H1 (cell line): ENCODE data around the gene ZNF516. TPM values are rescaled to one million over a fixed set of nuclear protein-coding genes. Genes with fewer than 3 reads are reported as not detected.

Source experiments
- CTCF ChIA-PET: fragments of 300-600 bp; sonication (Branson Sonifier 250); formaldehyde crosslinking; loops from one replicate; lab custom pipeline; 2021; ENCODE audit not compliant: partially characterized antibody; lab: Charles Lee
- POLR2A ChIA-PET: fragments of 300-600 bp; sonication (Branson Sonifier 250); formaldehyde crosslinking; loops from one replicate; lab custom pipeline; 2021; ENCODE audit warnings: inconsistent platforms; ENCODE audit not compliant: partially characterized antibody; lab: Charles Lee
- DNase-seq, 2 experiments: peaks; one replicate each; pipeline versions ENCODE4 v3.0.0 to v3.0.0-alpha.2; 2010 to 2022; ENCODE audit warnings: low spot score in 2 of 2, low read depth in 1 of 2, mixed read lengths in 1 of 2
- FAIRE-seq: peaks from 2 replicates; lab custom pipeline; 2011; peaks lifted over from hg19 to GRCh38; lab: Jason Lieb, UNC
- H2AFZ ChIP-seq: 2 replicates; pipeline ENCODE4 v1.8.1; 2012; ENCODE audit warnings: low read length, inconsistent platforms
- H2AK5ac ChIP-seq: 2 replicates; pipeline ENCODE4 v1.6.1; 2013; ENCODE audit warnings: low read depth, low read length
- H2BK120ac ChIP-seq: replicated peaks from 2 replicates; pipeline ENCODE3; 2013; ENCODE audit warnings: low read depth, low read length, inconsistent platforms
- H2BK12ac ChIP-seq: 2 replicates; pipeline ENCODE4 v1.6.1; 2013; ENCODE audit warnings: low read depth, low read length
- H2BK15ac ChIP-seq: 2 replicates; pipeline ENCODE4 v1.6.1; 2013; ENCODE audit warnings: low read length
- H2BK20ac ChIP-seq: 2 replicates; pipeline ENCODE4 v1.6.1; 2013; ENCODE audit warnings: low read length
- H2BK5ac ChIP-seq: 2 replicates; pipeline ENCODE4 v1.6.1; 2013; ENCODE audit warnings: low read depth, low read length
- H3K14ac ChIP-seq: 2 replicates; pipeline ENCODE4 v1.6.1; 2013; ENCODE audit warnings: inconsistent platforms; ENCODE audit not compliant: insufficient read length
- H3K18ac ChIP-seq: 2 replicates; pipeline ENCODE4 v1.6.1; 2013; ENCODE audit warnings: low read length; ENCODE audit errors: extremely low read depth
- H3K23ac ChIP-seq: 2 replicates; pipeline ENCODE4 v1.6.1; 2013; ENCODE audit warnings: inconsistent platforms; ENCODE audit not compliant: insufficient read length
- H3K23me2 ChIP-seq: 2 replicates; pipeline ENCODE4 v1.6.1; 2013; ENCODE audit warnings: low read depth, low read length
- H3K27ac ChIP-seq: 2 replicates; pipeline ENCODE4 v1.6.1; 2011; ENCODE audit warnings: low read depth, low read length, inconsistent platforms
- H3K27me3 ChIP-seq, 4 experiments: replicated peaks in 1 of 4; 1 replicate in 1 of 4; 2 replicates in 3 of 4; pipeline versions ENCODE4 v1.6.1 to v1.8.1; 2011 to 2013; ENCODE audit warnings: low read length in 3 of 4, mild to moderate bottlenecking in 3 of 4, inconsistent platforms in 2 of 4, mixed read lengths in 2 of 4, moderate library complexity in 1 of 4; ENCODE audit not compliant: control insufficient read depth in 3 of 4, insufficient read depth in 3 of 4; ENCODE audit errors: extremely low read depth in 1 of 4
- H3K36me3 ChIP-seq, 4 experiments: 2 replicates each; pipeline versions ENCODE4 v1.6.1 to v1.8.1; 2011 to 2013; ENCODE audit warnings: mild to moderate bottlenecking in 4 of 4, low read length in 3 of 4, moderate library complexity in 2 of 4, control low read depth in 1 of 4, inconsistent platforms in 1 of 4; ENCODE audit not compliant: insufficient read depth in 4 of 4, control insufficient read depth in 2 of 4
- H3K4ac ChIP-seq: replicated peaks from 2 replicates; pipeline ENCODE3; 2013; ENCODE audit warnings: low read length, low read depth, mixed read lengths, inconsistent platforms; ENCODE audit not compliant: insufficient read length
- H3K4me1 ChIP-seq, 4 experiments: replicated peaks in 1 of 4; 1 replicate in 1 of 4; 2 replicates in 3 of 4; pipeline versions ENCODE4 v1.6.1 to v1.8.1; 2011 to 2013; ENCODE audit warnings: low read length in 3 of 4, inconsistent platforms in 2 of 4, mixed read lengths in 1 of 4; ENCODE audit not compliant: insufficient read depth in 4 of 4, control insufficient read depth in 3 of 4
- H3K4me2 ChIP-seq, 2 experiments: 2 replicates each; pipeline versions ENCODE4 v1.6.1 to v1.8.1; 2011 to 2013; ENCODE audit warnings: low read depth in 2 of 2, low read length in 2 of 2, control low read depth in 1 of 2, inconsistent platforms in 1 of 2, mild to moderate bottlenecking in 1 of 2; ENCODE audit not compliant: insufficient read depth in 1 of 2
- H3K4me3 ChIP-seq, 4 experiments: fragments of 200-600, 300-600 bp in 1 of 4; sonication (generic), shearing (Covaris generic), sonication (Bioruptor Twin) in 1 of 4; 2 replicates each; pipeline versions ENCODE4 v1.5.1 to v1.8.1; 2011 to 2016; ENCODE audit warnings: low read length in 4 of 4, low read depth in 3 of 4, control low read depth in 2 of 4, inconsistent platforms in 2 of 4, mild to moderate bottlenecking in 2 of 4, mixed read lengths in 1 of 4, moderate library complexity in 1 of 4; ENCODE audit not compliant: insufficient read depth in 2 of 4; ENCODE audit errors: extremely low read depth in 1 of 4
- H3K56ac ChIP-seq: replicated peaks from 2 replicates; pipeline ENCODE3; 2013; ENCODE audit warnings: low read depth, mild to moderate bottlenecking, mixed read lengths, low read length, inconsistent platforms; ENCODE audit not compliant: insufficient read length
- H3K79me1 ChIP-seq: 2 replicates; pipeline ENCODE4 v1.6.1; 2013; ENCODE audit warnings: low read depth, low read length, control low read depth
- H3K79me2 ChIP-seq, 2 experiments: 2 replicates each; pipeline versions ENCODE4 v1.6.1 to v1.8.1; 2012 to 2013; ENCODE audit warnings: low read length in 2 of 2, mild to moderate bottlenecking in 2 of 2, inconsistent platforms in 1 of 2; ENCODE audit not compliant: insufficient read depth in 2 of 2, control insufficient read depth in 1 of 2
- H3K9ac ChIP-seq, 4 experiments: replicated peaks in 1 of 4; 1 replicate in 1 of 4; 2 replicates in 3 of 4; pipeline versions ENCODE4 v1.6.1 to v1.8.1; 2011 to 2013; ENCODE audit warnings: low read depth in 3 of 4, low read length in 3 of 4, control low read depth in 2 of 4, mild to moderate bottlenecking in 2 of 4, moderate library complexity in 2 of 4, inconsistent platforms in 1 of 4; ENCODE audit errors: extremely low read depth in 1 of 4
- H3K9me3 ChIP-seq, 2 experiments: 2 replicates each; pipeline versions ENCODE4 v1.6.1 to v1.8.1; 2012 to 2013; ENCODE audit warnings: mild to moderate bottlenecking in 2 of 2, moderate library complexity in 2 of 2, control low read depth in 1 of 2, inconsistent platforms in 1 of 2, low read depth in 1 of 2, low read length in 1 of 2, mixed read lengths in 1 of 2; ENCODE audit not compliant: insufficient read depth in 2 of 2
- H4K20me1 ChIP-seq, 2 experiments: replicated peaks in 1 of 2; 2 replicates each; pipeline versions ENCODE3 to v1.8.1; 2011 to 2013; ENCODE audit warnings: inconsistent platforms in 2 of 2, low read length in 2 of 2, mild to moderate bottlenecking in 1 of 2; ENCODE audit not compliant: insufficient read depth in 2 of 2, control insufficient read depth in 1 of 2
- H4K5ac ChIP-seq: 2 replicates; pipeline ENCODE4 v1.6.1; 2013; ENCODE audit warnings: low read length, low read depth, mixed read lengths, inconsistent platforms; ENCODE audit not compliant: insufficient read length
- H4K8ac ChIP-seq: 2 replicates; pipeline ENCODE4 v1.8.0; 2013; ENCODE audit warnings: mild to moderate bottlenecking, moderate library complexity, low read length, inconsistent platforms; ENCODE audit not compliant: insufficient read depth; ENCODE audit errors: extremely low read depth
- H4K91ac ChIP-seq: replicated peaks from 2 replicates; pipeline ENCODE3; 2013; ENCODE audit warnings: low read length, mixed read lengths, inconsistent platforms; ENCODE audit not compliant: insufficient read length
- ASH2L ChIP-seq: fragments of 200-600, 300-600 bp; sonication (generic); IDR thresholded peaks from one replicate; pipeline ENCODE4 v1.7.1; 2017; ENCODE audit warnings: low read length
- BRCA1 ChIP-seq: IDR thresholded peaks from 2 replicates; pipeline ENCODE4 v1.6.1; 2012; ENCODE audit warnings: low read depth, low read length, improper control_type of control experiment
- GABPA ChIP-seq: IDR thresholded peaks from 2 replicates; pipeline ENCODE4 v1.6.1; 2011; ENCODE audit warnings: mild to moderate bottlenecking, low read length, moderate library complexity, borderline replicate concordance; ENCODE audit not compliant: insufficient read depth
- MAFK ChIP-seq: IDR thresholded peaks from 2 replicates; pipeline ENCODE4 v1.6.1; 2012; ENCODE audit warnings: low read depth, mild to moderate bottlenecking, improper control_type of control experiment, low read length
- NANOG ChIP-seq: IDR thresholded peaks from 2 replicates; pipeline ENCODE4 v1.6.1; 2011; ENCODE audit warnings: low read length, low read depth, mild to moderate bottlenecking, inconsistent platforms; ENCODE audit not compliant: insufficient read depth, poor library complexity, severe bottlenecking
- POLR2A ChIP-seq, 2 experiments: IDR thresholded peaks; 1 replicate in 1 of 2; 2 replicates in 1 of 2; pipeline ENCODE4 v1.6.1; 2011; ENCODE audit warnings: low read depth in 2 of 2, low read length in 2 of 2, mild to moderate bottlenecking in 2 of 2; ENCODE audit errors: control extremely low read depth in 1 of 2
- SP4 ChIP-seq: IDR thresholded peaks from 2 replicates; pipeline ENCODE4 v1.6.1; 2012; ENCODE audit warnings: low read length, inconsistent platforms
- WGBS, 2 experiments: shearing (Covaris generic) in 1 of 2; methylation state at CpG; one replicate each; pipeline versions ENCODE4 v1.1.6 to v1.1.7; 2013 to 2015; ENCODE audit warnings: low lambda C conversion rate in 2 of 2, mixed read lengths in 2 of 2, inconsistent platforms in 1 of 2, low coverage in 1 of 2, missing lambda C conversion rate in 1 of 2; ENCODE audit not compliant: insufficient replicate concordance in 2 of 2, insufficient coverage in 1 of 2, insufficient read length in 1 of 2; ENCODE audit errors: extremely low coverage in 1 of 2, missing lambda C conversion rate in 1 of 2; 5-methylcytosine and 5-hydroxymethylcytosine counted together
- polyA plus RNA-seq, 7 experiments: library from polyadenylated mRNA; depleted of rRNA in 3 of 7; stranded (reverse) in 5 of 7; unstranded in 2 of 7; fragments of >200 nt in 5 of 7; fragments of 200-250 nt in 2 of 7; gene quantifications; 1 replicate in 5 of 7; 2 replicates in 1 of 7; 4 replicates in 1 of 7; pipeline versions ENCODE4 v1.2.1 to v1.2.3, GENCODE V29; 2011 to 2013; ENCODE audit warnings: missing spikeins in 2 of 7, mixed read lengths in 2 of 7
- total RNA-seq: library from RNA; stranded (reverse); fragmentation: NEBNext Ultra II Directional; extraction: Animal tissue kit (Norgen Biotek cat#: 25700); gene quantifications from 2 replicates; pipeline ENCODE4 v1.2.1, GENCODE V29; 2021

The ZNF516 gene
- total and polyA plus RNA-seq, 2 of the 8 experiments (the other 6 are each of a cell fraction or from before 2014, with no cell fraction given): 7.3 to 17.0 TPM

DNA sequence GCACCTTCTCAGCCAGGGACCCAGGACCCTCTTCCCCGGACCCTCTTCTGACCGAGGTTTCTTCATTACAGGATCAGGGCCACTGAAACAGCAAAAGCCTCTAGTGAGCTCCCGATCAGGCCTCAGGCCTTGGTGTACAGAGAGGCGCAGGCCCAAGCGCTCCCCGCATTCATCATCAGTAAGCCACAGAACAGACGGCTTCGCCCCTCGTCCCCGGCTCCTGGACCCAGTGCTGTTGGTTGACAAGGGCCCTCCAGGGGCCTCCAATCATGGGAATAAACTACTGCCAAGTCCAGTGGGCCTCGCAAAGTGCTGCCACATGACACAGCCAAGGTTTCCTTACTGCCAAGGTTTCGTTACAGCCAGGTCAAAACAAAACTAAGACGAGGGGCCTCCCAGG is 111.4 kb downstream of the ZNF516 start:
- Histone ChIP-seq H2BK120ac (no peak overlapping the region), H3K9ac (no peak overlapping the region), H3K4me2 (no peak overlapping the region), H3K18ac (no peak overlapping the region), H3K36me3 (peaks cover 0 to 8% (median 2%) of the 10 kb centered on the region in 4 experiments; a peak in 3 of 8 replicates), H3K4ac (no peak overlapping the region), H3K27ac (no peak overlapping the region), H3K79me2 (no peaks in the 10 kb centered on the region), H4K20me1 (no peaks in the 10 kb centered on the region), H3K23ac (no peak overlapping the region), H4K91ac (no peak overlapping the region), H3K9me3 (0 out of 4 replicates have a peak, but pooled peaks cover 0 to 3% of the 10 kb centered on the region in 2 experiments), H3K56ac (no peak overlapping the region), H3K79me1 (peaks cover 2% of the 10 kb centered on the region), H2BK20ac (no peak overlapping the region), H4K5ac (no peak overlapping the region), H2AK5ac (no peak overlapping the region), H2BK12ac (no peak overlapping the region), H3K27me3 (no peaks in the 10 kb centered on the region), H2BK15ac (no peak overlapping the region), H4K8ac (no peak overlapping the region), H2BK5ac (no peak overlapping the region), H3K14ac (no peak overlapping the region), H2AFZ (no peak overlapping the region), H3K4me3 (no peak overlapping the region), H3K4me1 (peaks cover 0 to 9% (median 0%) of the 10 kb centered on the region in 4 experiments; a peak in 4 of 7 replicates), H3K23me2 (no peaks in the 10 kb centered on the region)
- TF ChIP-seq MAFK (no peak), POLR2A (IDR thresholded peaks at IDR 0.05; ENCODE audit: control extremely low read depth in 1 of 2, low read depth in 2 of 2, low read length in 2 of 2) (no peak), ASH2L (no peak), NANOG (no peak), GABPA (no peak), BRCA1 (no peak), SP4 (no peak)
- FAIRE-seq (no peak), DNase-seq (no peak)
- POLR2A ChIA-PET: no interaction called here
- WGBS, 2 experiments: 96% methylated on average over 12 of the region's 13 CpGs; no CpG with 5 or more reads in 1 of the 2 experiments
- CTCF ChIA-PET: interaction anchor here (0.8 to 1.4 kb wide), 3 partner anchors 13 to 26 kb away, joined by 3 read pairs; no protein-coding TSS in a partner anchor
